Measurements from ENCODE around the gene PSME1.

GRCh38 chr14:24149302-24149969 lies 13.4 kb downstream of the PSME1 start:
- TF ChIP-seq, protein P1, sequence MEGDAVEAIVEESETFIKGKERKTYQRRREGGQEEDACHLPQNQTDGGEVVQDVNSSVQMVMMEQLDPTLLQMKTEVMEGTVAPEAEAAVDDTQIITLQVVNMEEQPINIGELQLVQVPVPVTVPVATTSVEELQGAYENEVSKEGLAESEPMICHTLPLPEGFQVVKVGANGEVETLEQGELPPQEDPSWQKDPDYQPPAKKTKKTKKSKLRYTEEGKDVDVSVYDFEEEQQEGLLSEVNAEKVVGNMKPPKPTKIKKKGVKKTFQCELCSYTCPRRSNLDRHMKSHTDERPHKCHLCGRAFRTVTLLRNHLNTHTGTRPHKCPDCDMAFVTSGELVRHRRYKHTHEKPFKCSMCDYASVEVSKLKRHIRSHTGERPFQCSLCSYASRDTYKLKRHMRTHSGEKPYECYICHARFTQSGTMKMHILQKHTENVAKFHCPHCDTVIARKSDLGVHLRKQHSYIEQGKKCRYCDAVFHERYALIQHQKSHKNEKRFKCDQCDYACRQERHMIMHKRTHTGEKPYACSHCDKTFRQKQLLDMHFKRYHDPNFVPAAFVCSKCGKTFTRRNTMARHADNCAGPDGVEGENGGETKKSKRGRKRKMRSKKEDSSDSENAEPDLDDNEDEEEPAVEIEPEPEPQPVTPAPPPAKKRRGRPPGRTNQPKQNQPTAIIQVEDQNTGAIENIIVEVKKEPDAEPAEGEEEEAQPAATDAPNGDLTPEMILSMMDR (conservative IDR thresholded peaks at IDR 0.05 in 1 of 2, IDR thresholded peaks at IDR 0.05 in 1 of 2; ENCODE audit: low read depth in 1 of 2, low read length in 2 of 2), result no peak
- no peak for TF ChIP-seq EZH2 (IDR thresholded peaks at IDR 0.05; ENCODE audit: low read length, missing control alignments)

Data from fibroblast of lung (primary cell).